HepG2 (cell line): Measurements from ENCODE around the gene PRSS3. TPM values are rescaled to one million over a fixed set of nuclear protein-coding genes. Genes with fewer than 3 reads are reported as not detected.

ENCODE experiments used
- ATAC-seq: fragments of 200-7000 bp; cut with Tn5 transposase; 3 replicates; pipeline ENCODE4 v1.9.1; 2020; ENCODE audit warnings: mild to moderate bottlenecking, moderate library complexity
- BruUV-seq: library from RNA; stranded (reverse); fragments of 400-500 nt; replicated peaks from 2 replicates; lab custom pipeline; 2021; lab: Mats Ljungman, UMichigan
- CTCF ChIA-PET: fragments of 300-600 bp; formaldehyde crosslinking; extraction: SDS; loops from one replicate; lab custom pipeline; 2021; ENCODE audit warnings: low total read pairs, inconsistent platforms, low intra/inter-chr PET ratio; lab: Yijun Ruan, JAX
- POLR2A ChIA-PET: fragments of 350-600 bp; sonication (Branson Sonifier 250); formaldehyde crosslinking; loops from one replicate; lab custom pipeline; 2020; ENCODE audit warnings: antibody characterized with exemption, inconsistent platforms; lab: Yijun Ruan, JAX
- DNase-seq: peaks from one replicate; pipeline ENCODE4 v3.0.0-alpha.2; 2015; ENCODE audit warnings: low spot score
- FAIRE-seq: peaks from 3 replicates; lab custom pipeline; 2011; peaks lifted over from hg19 to GRCh38; lab: Jason Lieb, UNC
- H2AFZ ChIP-seq: one replicate; pipeline ENCODE4 v1.6.1; 2011; ENCODE audit warnings: low read length, inconsistent platforms
- H3K27ac ChIP-seq: fragments of 300-600 bp; 3 replicates; pipeline ENCODE4 v1.8.0; 2011; ENCODE audit warnings: mixed run types, mild to moderate bottlenecking, mixed read lengths, low read length, inconsistent platforms; ENCODE audit not compliant: insufficient read depth; ENCODE audit errors: extremely low read length
- H3K27me3 ChIP-seq, 2 experiments: fragments of 200-600 bp in 1 of 2; 2 replicates in 1 of 2; 3 replicates in 1 of 2; pipeline versions ENCODE4 v1.6.0 to v1.8.0; 2011; ENCODE audit warnings: low read length in 2 of 2, mild to moderate bottlenecking in 2 of 2, moderate library complexity in 2 of 2, inconsistent platforms in 1 of 2; ENCODE audit not compliant: insufficient read depth in 2 of 2, control insufficient read depth in 1 of 2
- H3K36me3 ChIP-seq, 2 experiments: fragments of 200-600 bp in 1 of 2; replicated peaks in 1 of 2; 2 replicates in 1 of 2; 3 replicates in 1 of 2; pipeline versions ENCODE4 v1.5.1 to v1.8.0; 2011; ENCODE audit warnings: low read length in 2 of 2, inconsistent platforms in 1 of 2; ENCODE audit not compliant: insufficient read depth in 2 of 2, control insufficient read depth in 1 of 2
- H3K4me1 ChIP-seq: 2 replicates; pipeline ENCODE4 v1.5.1; 2012; ENCODE audit warnings: low read length, inconsistent platforms; ENCODE audit not compliant: insufficient read depth
- H3K4me2 ChIP-seq: 2 replicates; pipeline ENCODE4 v1.6.0; 2011; ENCODE audit warnings: low read depth, low read length, inconsistent platforms
- H3K4me3 ChIP-seq, 3 experiments: fragments of 200-600 bp in 1 of 3; sonication (generic), shearing (Covaris generic) in 1 of 3; replicated peaks in 1 of 3; 2 replicates each; pipeline ENCODE4 v1.5.1; 2011 to 2016; ENCODE audit warnings: low read length in 3 of 3, inconsistent platforms in 2 of 3, low read depth in 2 of 3, mild to moderate bottlenecking in 2 of 3, control low read depth in 1 of 3, mixed read lengths in 1 of 3; ENCODE audit not compliant: insufficient read depth in 1 of 3
- H3K79me2 ChIP-seq: one replicate; pipeline ENCODE4 v1.6.1; 2011; ENCODE audit warnings: low read length, inconsistent platforms; ENCODE audit not compliant: insufficient read depth
- H3K9ac ChIP-seq: 2 replicates; pipeline ENCODE4 v1.6.0; 2011; ENCODE audit warnings: mild to moderate bottlenecking, low read depth, low read length, inconsistent platforms; ENCODE audit not compliant: insufficient read depth
- H3K9me3 ChIP-seq: 2 replicates; pipeline ENCODE4 v1.5.1; 2012; ENCODE audit warnings: mild to moderate bottlenecking, low read length
- H4K20me1 ChIP-seq: 2 replicates; pipeline ENCODE4 v1.6.0; 2011; ENCODE audit warnings: inconsistent platforms, mild to moderate bottlenecking, low read length, moderate library complexity; ENCODE audit not compliant: insufficient read depth
- BORCS8-MEF2B ChIP-seq: sonication (generic); formaldehyde crosslinking; IDR thresholded peaks from 2 replicates; pipeline ENCODE4 v1.8.0; 2022; ENCODE audit warnings: mild to moderate bottlenecking, missing genetic modification reagents
- HOXA7 ChIP-seq: sonication (generic); formaldehyde crosslinking; IDR thresholded peaks from 2 replicates; pipeline ENCODE4 v1.8.1; 2022; ENCODE audit warnings: mild to moderate bottlenecking, missing genetic modification reagents, moderate library complexity
- PCBP2 ChIP-seq: fragments of 200-400 bp; formaldehyde crosslinking; optimal IDR thresholded peaks from 2 replicates; pipeline ENCODE3; 2018; ENCODE audit warnings: low read length, low read depth; ENCODE audit not compliant: poor library complexity, severe bottlenecking
- PRMT3 ChIP-seq: sonication (generic); formaldehyde crosslinking; IDR thresholded peaks from 2 replicates; pipeline ENCODE4 v1.8.1; 2022; ENCODE audit warnings: low read depth, mild to moderate bottlenecking, moderate library complexity, missing genetic modification reagents, borderline replicate concordance
- ZBTB33 ChIP-seq: sonication (generic); formaldehyde crosslinking; IDR thresholded peaks from 2 replicates; pipeline ENCODE4 v1.4.0; 2020; ENCODE audit warnings: missing genetic modification reagents
- ZBTB7B ChIP-seq: sonication (generic); formaldehyde crosslinking; IDR thresholded peaks from 2 replicates; pipeline ENCODE4 v1.4.0; 2020; ENCODE audit warnings: missing genetic modification reagents
- ZNF317 ChIP-seq: sonication (generic); formaldehyde crosslinking; IDR thresholded peaks from 2 replicates; pipeline ENCODE4 v1.5.0; 2020; ENCODE audit warnings: mild to moderate bottlenecking, missing genetic modification reagents
- ZNF512B ChIP-seq: sonication (generic); formaldehyde crosslinking; IDR thresholded peaks from 2 replicates; pipeline ENCODE4 v1.5.1; 2020; ENCODE audit warnings: missing genetic modification reagents, mild to moderate bottlenecking, borderline replicate concordance
- ZNF547 ChIP-seq: sonication (generic); formaldehyde crosslinking; IDR thresholded peaks from 2 replicates; pipeline ENCODE4 v1.5.1; 2020; ENCODE audit warnings: mild to moderate bottlenecking, missing genetic modification reagents
- ZNF776 ChIP-seq: sonication (generic); formaldehyde crosslinking; IDR thresholded peaks from 2 replicates; pipeline ENCODE4 v1.4.0; 2020; ENCODE audit warnings: mild to moderate bottlenecking, missing genetic modification reagents
- WGBS: methylation state at CpG from one replicate; pipeline ENCODE4 v1.1.6; 2017; ENCODE audit warnings: low lambda C conversion rate; 5-methylcytosine and 5-hydroxymethylcytosine counted together
- in situ Hi-C: cut with HindIII; loops from 2 replicates; pipeline ENCODE4 v1.10.0; 2017; ENCODE audit warnings: low pct_unique_long_range_greater_than_20kb; ENCODE audit not compliant: extremely low pct_ligation_motif_present
- intact Hi-C: fragments of 100-400 bp; cut with micrococcal nuclease; formaldehyde crosslinking; loops from one replicate; pipeline ENCODE4 v1.10.0; 2022; ENCODE audit not compliant: unreplicated experiment
- polyA plus RNA-seq, 8 experiments: library from polyadenylated mRNA; depleted of rRNA in 3 of 8; stranded (reverse) in 7 of 8; unstranded in 1 of 8; fragments of >200 nt; fragmentation: Illumina TruSeq in 4 of 8; extraction: Trizol in 4 of 8; gene quantifications; 2 replicates each; pipeline versions ENCODE4 v1.2.1 to v1.2.3, GENCODE V29; 2011 to 2016; ENCODE audit warnings: low read depth in 4 of 8, missing spikeins in 1 of 8, mixed read lengths in 1 of 8; ENCODE audit not compliant: insufficient read depth in 1 of 8
- total RNA-seq, 5 experiments: library from RNA; depleted of rRNA; stranded (reverse); fragments of >200 nt; fragmentation: Illumina TruSeq; extraction: Trizol; gene quantifications; 2 replicates each; pipeline ENCODE4 v1.2.3, GENCODE V29; 2016; ENCODE audit warnings: low read depth in 1 of 5
- TF ChIP-seq, protein P1 (sequence below): sonication (generic); formaldehyde crosslinking; IDR thresholded peaks from 2 replicates; pipeline ENCODE4 v1.4.0; 2020; ENCODE audit warnings: missing genetic modification reagents, borderline replicate concordance
- TF ChIP-seq, protein P2 (sequence below): IDR thresholded peaks from 2 replicates; pipeline ENCODE4 v1.6.1; 2016; ENCODE audit warnings: missing genetic modification reagents, missing compliant biosample characterization

Gene PRSS3
- total and polyA plus RNA-seq, 2 of the 13 experiments (the other 11 are each of a cell fraction or from before 2014, with no cell fraction given): not detected

DNA sequence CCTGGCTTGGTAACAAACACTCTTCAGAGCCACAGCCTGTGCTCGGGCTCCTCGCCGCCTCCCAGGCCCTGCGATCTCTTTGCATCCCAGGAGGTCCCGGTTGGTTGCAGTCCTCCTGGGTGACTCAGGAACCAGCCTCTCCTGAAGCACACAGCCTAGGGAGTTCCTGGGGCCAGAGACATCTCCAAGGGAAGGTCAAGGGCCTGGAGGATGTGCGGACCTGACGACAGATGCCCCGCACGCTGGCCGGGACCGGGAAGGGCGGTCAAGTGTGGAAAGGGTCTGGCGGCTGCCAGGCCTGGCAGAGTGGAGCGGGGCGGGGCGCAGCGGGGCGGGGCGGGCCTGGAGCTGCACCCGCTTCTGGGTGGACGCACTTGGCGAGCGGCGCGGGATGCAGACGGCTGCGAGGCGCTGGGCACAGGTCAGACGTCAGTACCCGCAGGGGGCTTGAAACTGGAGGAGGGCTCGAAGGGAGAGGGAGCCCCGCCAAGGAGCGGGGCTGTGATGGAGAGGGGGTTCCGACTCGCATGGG lies 45.0 kb upstream of the PRSS3 start:
- in situ Hi-C loops (no loop called here), intact Hi-C loops (no loop called here)
- H3K79me2 ChIP-seq: no peaks in the 10 kb centered on the region
- 95% methylated on average over 31 of the region's 35 CpGs for WGBS
- BruUV-seq: no TSS peak
- no peak for FAIRE-seq
- no peak overlapping the region for H3K4me2 ChIP-seq
- no peak; the same call in 2 of the 3 replicates for ATAC-seq
- no peak overlapping the region for H2AFZ ChIP-seq
- no peaks in the 10 kb centered on the region for H3K9me3 ChIP-seq
- H3K27me3 ChIP-seq: 0 out of 5 replicates have a peak, but pooled peaks cover 0 to 1% of the 10 kb centered on the region in 2 experiments
- H3K9ac ChIP-seq: no peak overlapping the region
- no peak for DNase-seq
- no peak overlapping the region for H3K4me3 ChIP-seq
- CTCF ChIA-PET: no interaction called here
- POLR2A ChIA-PET: no interaction called here
- H4K20me1 ChIP-seq: no peaks in the 10 kb centered on the region
- TF ChIP-seq PCBP2 (no peak), ZNF776 (no peak), HOXA7 (CRISPR knock-in tag) (no peak), ZNF317 (CRISPR knock-in tag) (no peak), ZNF547 (no peak), ZBTB33 (CRISPR knock-in tag) (no peak), ZBTB7B (CRISPR knock-in tag) (no peak), ZNF512B (CRISPR knock-in tag) (no peak), BORCS8-MEF2B (CRISPR knock-in tag) (no peak), PRMT3 (CRISPR knock-in tag) (no peak)
- TF ChIP-seq, protein P1, sequence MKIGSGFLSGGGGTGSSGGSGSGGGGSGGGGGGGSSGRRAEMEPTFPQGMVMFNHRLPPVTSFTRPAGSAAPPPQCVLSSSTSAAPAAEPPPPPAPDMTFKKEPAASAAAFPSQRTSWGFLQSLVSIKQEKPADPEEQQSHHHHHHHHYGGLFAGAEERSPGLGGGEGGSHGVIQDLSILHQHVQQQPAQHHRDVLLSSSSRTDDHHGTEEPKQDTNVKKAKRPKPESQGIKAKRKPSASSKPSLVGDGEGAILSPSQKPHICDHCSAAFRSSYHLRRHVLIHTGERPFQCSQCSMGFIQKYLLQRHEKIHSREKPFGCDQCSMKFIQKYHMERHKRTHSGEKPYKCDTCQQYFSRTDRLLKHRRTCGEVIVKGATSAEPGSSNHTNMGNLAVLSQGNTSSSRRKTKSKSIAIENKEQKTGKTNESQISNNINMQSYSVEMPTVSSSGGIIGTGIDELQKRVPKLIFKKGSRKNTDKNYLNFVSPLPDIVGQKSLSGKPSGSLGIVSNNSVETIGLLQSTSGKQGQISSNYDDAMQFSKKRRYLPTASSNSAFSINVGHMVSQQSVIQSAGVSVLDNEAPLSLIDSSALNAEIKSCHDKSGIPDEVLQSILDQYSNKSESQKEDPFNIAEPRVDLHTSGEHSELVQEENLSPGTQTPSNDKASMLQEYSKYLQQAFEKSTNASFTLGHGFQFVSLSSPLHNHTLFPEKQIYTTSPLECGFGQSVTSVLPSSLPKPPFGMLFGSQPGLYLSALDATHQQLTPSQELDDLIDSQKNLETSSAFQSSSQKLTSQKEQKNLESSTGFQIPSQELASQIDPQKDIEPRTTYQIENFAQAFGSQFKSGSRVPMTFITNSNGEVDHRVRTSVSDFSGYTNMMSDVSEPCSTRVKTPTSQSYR (CRISPR knock-in tag): no peak
- TF ChIP-seq, protein P2, sequence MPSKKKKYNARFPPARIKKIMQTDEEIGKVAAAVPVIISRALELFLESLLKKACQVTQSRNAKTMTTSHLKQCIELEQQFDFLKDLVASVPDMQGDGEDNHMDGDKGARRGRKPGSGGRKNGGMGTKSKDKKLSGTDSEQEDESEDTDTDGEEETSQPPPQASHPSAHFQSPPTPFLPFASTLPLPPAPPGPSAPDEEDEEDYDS (CRISPR knock-in tag): no peak
- TF ChIP-seq, all 625 proteins: peak for 0
- Histone ChIP-seq H3K4me1 (peaks cover 28% of the 10 kb centered on the region), H3K27ac (no peak overlapping the region), H3K36me3 (no peaks in the 10 kb centered on the region)
